Vagina (tissue), 2 donors: Measurements from ENCODE around the gene STARD13. TPM values are rescaled to one million over a fixed set of nuclear protein-coding genes. Genes with fewer than 3 reads are reported as not detected.

Source experiments
- DNase-seq, 2 donors: peaks; one replicate each; pipeline ENCODE4 v3.0.0-alpha.2; 2017; ENCODE audit errors: extremely low spot score in 2 of 2
- H3K27ac ChIP-seq: fragments of 200-600 bp; sonication (generic); one replicate; pipeline ENCODE4 v1.5.1; 2019
- H3K27me3 ChIP-seq: fragments of 200-600 bp; sonication (generic); one replicate; pipeline ENCODE4 v1.5.1; 2019
- H3K36me3 ChIP-seq, 2 donors: fragments of 200-600 bp; sonication (generic); one replicate each; pipeline ENCODE4 v1.5.1; 2017 to 2019
- H3K4me1 ChIP-seq: fragments of 200-600 bp; sonication (generic); one replicate; pipeline ENCODE4 v1.5.1; 2019
- H3K4me3 ChIP-seq, 2 donors: fragments of 200-600 bp; sonication (generic); 1 replicate in 1 of 2; 2 replicates in 1 of 2; pipeline ENCODE4 v1.5.1; 2016 to 2019
- H3K9me3 ChIP-seq: fragments of 200-600 bp; sonication (generic); one replicate; pipeline ENCODE4 v1.5.1; 2019
- POLR2A ChIP-seq, 2 donors: fragments of 450-650 bp; IDR thresholded peaks; one replicate each; pipeline ENCODE4 v1.6.1; 2017; ENCODE audit warnings: antibody characterized with exemption in 2 of 2, mild to moderate bottlenecking in 2 of 2, moderate library complexity in 2 of 2
- POLR2AphosphoS5 ChIP-seq, 2 donors: sonication (generic); formaldehyde crosslinking; IDR thresholded peaks; one replicate each; pipeline ENCODE4 v1.9.0; 2017; ENCODE audit warnings: antibody characterized with exemption in 2 of 2, mild to moderate bottlenecking in 2 of 2, low read depth in 1 of 2; ENCODE audit not compliant: insufficient read depth in 1 of 2
- intact Hi-C: fragments of 100-400 bp; cut with DNase I; formaldehyde crosslinking; loops from one replicate; pipeline ENCODE4 v1.15.1; 2023
- total RNA-seq: library from RNA; depleted of rRNA; stranded (reverse); fragments of >200 nt; gene quantifications from one replicate; pipeline ENCODE4 v1.2.3, GENCODE V29; 2016
- TF ChIP-seq, protein P1 (sequence below), 3 experiments: fragments of 450-650 bp in 2 of 3; fragments of 200-600 bp in 1 of 3; sonication (generic) in 1 of 3; IDR thresholded peaks; one replicate each; pipeline ENCODE4 v1.5.1; 2017 to 2019; ENCODE audit warnings: antibody characterized with exemption in 3 of 3, mild to moderate bottlenecking in 2 of 3, moderate library complexity in 2 of 3

The STARD13 gene
- total RNA-seq, 1 donor from 2014 or later: 33.1 TPM

DNA sequence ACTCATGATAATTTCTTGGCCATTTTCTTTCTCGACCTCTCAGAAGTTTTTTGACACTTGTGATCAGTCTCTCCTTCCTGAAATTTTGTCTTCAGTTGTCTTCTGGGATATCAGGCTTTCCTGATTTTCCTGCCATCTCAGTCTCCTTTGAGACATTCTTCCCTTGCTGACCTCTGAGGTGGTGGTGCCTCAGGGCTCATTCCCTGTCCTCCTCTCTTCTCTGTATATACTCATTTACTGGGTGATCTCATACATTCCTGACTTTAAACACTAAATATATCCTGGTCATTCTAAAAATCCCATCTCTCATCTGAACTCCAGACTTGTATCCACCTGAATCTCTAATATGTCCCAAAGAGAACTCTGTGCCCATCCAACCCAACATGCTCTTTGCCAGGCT is 31.3 kb upstream of the STARD13 start:
- no peak for DNase-seq
- Histone ChIP-seq H3K4me3 (no peak overlapping the region), H3K36me3 (no peaks in the 10 kb centered on the region), H3K4me1 (peaks cover 7% of the 10 kb centered on the region), H3K27me3 (no peaks in the 10 kb centered on the region), H3K27ac (no peak overlapping the region), H3K9me3 (no peaks in the 10 kb centered on the region)
- intact Hi-C loops: no loop called here
- TF ChIP-seq POLR2AphosphoS5 (IDR thresholded peaks at IDR 0.05; ENCODE audit: insufficient read depth in 1 of 2, low read depth in 1 of 2) (no peak), POLR2A (IDR thresholded peaks at IDR 0.05) (no peak)
- TF ChIP-seq, protein P1, sequence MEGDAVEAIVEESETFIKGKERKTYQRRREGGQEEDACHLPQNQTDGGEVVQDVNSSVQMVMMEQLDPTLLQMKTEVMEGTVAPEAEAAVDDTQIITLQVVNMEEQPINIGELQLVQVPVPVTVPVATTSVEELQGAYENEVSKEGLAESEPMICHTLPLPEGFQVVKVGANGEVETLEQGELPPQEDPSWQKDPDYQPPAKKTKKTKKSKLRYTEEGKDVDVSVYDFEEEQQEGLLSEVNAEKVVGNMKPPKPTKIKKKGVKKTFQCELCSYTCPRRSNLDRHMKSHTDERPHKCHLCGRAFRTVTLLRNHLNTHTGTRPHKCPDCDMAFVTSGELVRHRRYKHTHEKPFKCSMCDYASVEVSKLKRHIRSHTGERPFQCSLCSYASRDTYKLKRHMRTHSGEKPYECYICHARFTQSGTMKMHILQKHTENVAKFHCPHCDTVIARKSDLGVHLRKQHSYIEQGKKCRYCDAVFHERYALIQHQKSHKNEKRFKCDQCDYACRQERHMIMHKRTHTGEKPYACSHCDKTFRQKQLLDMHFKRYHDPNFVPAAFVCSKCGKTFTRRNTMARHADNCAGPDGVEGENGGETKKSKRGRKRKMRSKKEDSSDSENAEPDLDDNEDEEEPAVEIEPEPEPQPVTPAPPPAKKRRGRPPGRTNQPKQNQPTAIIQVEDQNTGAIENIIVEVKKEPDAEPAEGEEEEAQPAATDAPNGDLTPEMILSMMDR (IDR thresholded peaks at IDR 0.05): no peak

DNA sequence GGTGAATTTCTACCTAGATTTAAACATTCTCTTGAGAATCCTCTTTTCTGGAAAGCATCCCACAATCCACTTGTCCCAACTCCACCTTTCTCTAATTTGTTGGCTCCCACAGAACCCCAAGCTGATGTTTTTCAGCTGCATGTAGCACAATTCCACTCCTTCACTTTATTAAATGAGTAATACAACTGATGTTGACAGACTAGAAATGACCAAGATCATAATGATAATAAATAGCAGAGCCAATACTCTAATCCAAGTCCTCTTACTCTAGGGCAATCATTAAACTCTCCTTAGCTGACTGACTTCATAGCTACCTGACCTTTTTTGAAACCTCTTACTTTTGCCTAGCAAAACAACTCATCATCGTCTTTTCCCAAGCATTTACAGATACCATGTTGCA is 27.9 kb upstream of the STARD13 start:
- intact Hi-C loops: no loop called here
- no peak for TF ChIP-seq POLR2A (IDR thresholded peaks at IDR 0.05)
- TF ChIP-seq, protein P1 (IDR thresholded peaks at IDR 0.05): no peak
- no peak for TF ChIP-seq POLR2AphosphoS5 (IDR thresholded peaks at IDR 0.05; ENCODE audit: insufficient read depth in 1 of 2, low read depth in 1 of 2)

DNA sequence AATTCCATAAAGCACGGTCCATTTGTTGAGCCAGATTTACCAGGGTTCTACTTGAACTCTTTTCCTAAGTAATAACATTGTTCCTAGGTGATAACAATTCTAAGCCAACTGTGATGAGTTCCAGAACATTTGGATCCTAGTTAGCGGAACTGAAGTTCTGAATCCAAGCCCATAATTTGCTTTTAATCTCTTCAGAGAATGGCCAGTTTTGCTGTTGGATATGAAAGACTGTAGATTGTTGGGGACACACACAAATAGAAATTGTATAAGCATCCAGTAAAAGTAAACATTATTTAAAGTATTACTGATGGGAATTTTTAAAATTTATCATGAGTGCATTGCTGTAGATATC is 27.3 kb upstream of the STARD13 start:
- no peak for DNase-seq
- Histone ChIP-seq H3K4me3 (no peak overlapping the region), H3K27me3 (no peaks in the 10 kb centered on the region), H3K9me3 (no peaks in the 10 kb centered on the region), H3K36me3 (no peaks in the 10 kb centered on the region), H3K27ac (no peak overlapping the region), H3K4me1 (peaks cover 7% of the 10 kb centered on the region)
- no peak for TF ChIP-seq POLR2AphosphoS5 (IDR thresholded peaks at IDR 0.05; ENCODE audit: insufficient read depth in 1 of 2, low read depth in 1 of 2)
- TF ChIP-seq POLR2A (IDR thresholded peaks at IDR 0.05): no peak
- TF ChIP-seq, protein P1 (IDR thresholded peaks at IDR 0.05): no peak
- intact Hi-C loops: no loop called here

More for the DNA sequence above, 27.9 kb upstream of the STARD13 start:
- H3K36me3 ChIP-seq: no peaks in the 10 kb centered on the region
- no peak for DNase-seq
- H3K4me1 ChIP-seq: peaks cover 7% of the 10 kb centered on the region
- H3K4me3 ChIP-seq: no peak overlapping the region
- no peak overlapping the region for H3K27ac ChIP-seq
- H3K9me3 ChIP-seq: no peaks in the 10 kb centered on the region
- no peaks in the 10 kb centered on the region for H3K27me3 ChIP-seq

DNA sequence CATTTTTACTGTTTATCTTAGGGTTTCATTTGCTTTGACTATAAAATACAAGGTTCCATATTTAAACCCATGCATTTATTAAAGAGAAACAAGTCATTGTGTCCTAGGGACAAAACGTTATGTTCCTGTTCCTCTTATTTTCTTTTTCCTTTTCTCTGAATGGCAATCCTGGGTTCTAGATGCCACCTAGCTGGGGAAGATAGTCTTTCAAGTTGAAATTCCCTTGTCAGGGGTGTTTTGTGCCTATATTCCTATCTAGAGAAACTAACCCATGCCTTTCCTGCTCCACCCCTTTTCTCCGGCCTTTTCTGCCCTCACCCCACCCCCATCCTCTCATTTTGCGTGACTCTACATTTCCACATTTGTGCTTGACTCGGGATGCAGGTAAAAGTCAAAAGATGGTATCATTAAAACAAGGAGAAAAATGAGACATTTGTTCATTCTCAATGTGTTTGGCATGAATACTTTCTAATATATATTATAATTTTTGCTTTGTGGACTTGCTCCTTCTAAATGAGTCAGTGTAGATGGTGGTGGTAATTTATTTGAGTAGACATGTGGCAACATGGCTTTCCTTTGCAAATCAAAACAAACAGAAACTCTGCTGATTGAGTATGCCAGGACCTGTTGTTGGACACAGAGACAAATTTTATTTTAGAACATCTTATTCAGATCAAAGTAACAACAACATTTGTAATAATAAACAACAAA is 26.8 kb upstream of the STARD13 start:
- Histone ChIP-seq H3K27me3 (no peaks in the 10 kb centered on the region), H3K36me3 (no peaks in the 10 kb centered on the region), H3K9me3 (no peaks in the 10 kb centered on the region), H3K4me3 (no peak overlapping the region), H3K27ac (no peak overlapping the region), H3K4me1 (peaks cover 7% of the 10 kb centered on the region)
- intact Hi-C loops: no loop called here
- no peak for DNase-seq
- TF ChIP-seq, protein P1 (IDR thresholded peaks at IDR 0.05): peak in 1 of 3 experiments; percentile 15
- TF ChIP-seq POLR2A (IDR thresholded peaks at IDR 0.05) (no peak), POLR2AphosphoS5 (IDR thresholded peaks at IDR 0.05; ENCODE audit: insufficient read depth in 1 of 2, low read depth in 1 of 2) (no peak)

DNA sequence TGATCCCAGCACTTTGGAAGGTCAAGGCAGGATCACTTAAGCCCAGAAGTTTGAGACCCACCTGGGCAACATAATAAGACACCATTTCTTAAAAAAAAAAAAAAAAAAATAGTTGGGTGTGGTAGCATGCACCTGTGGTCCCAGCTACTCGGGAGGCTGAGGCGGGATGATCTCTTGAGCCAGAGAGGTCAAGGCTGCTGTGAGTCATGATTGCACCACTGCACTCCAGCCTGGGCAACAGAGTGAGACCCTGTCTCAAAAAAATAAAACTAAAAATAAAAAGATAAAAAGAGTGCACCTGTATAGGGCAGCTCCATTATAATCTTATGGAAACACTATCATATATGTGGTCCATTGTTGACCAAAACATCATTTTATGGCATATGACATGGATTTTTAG is 25.5 kb upstream of the STARD13 start:
- no peaks in the 10 kb centered on the region for H3K27me3 ChIP-seq
- intact Hi-C loops: no loop called here
- no peaks in the 10 kb centered on the region for H3K36me3 ChIP-seq
- TF ChIP-seq POLR2A (IDR thresholded peaks at IDR 0.05) (no peak), POLR2AphosphoS5 (IDR thresholded peaks at IDR 0.05; ENCODE audit: insufficient read depth in 1 of 2, low read depth in 1 of 2) (no peak)
- TF ChIP-seq, protein P1 (IDR thresholded peaks at IDR 0.05): no peak
- no peak overlapping the region for H3K4me3 ChIP-seq
- H3K4me1 ChIP-seq: peaks cover 7% of the 10 kb centered on the region
- no peak overlapping the region for H3K27ac ChIP-seq
- H3K9me3 ChIP-seq: no peaks in the 10 kb centered on the region
- DNase-seq: no peak
